Vagina (tissue), 2 donors: Measurements from ENCODE around the gene HOXB6.

Source experiments
- POLR2A ChIP-seq, 2 donors: fragments of 450-650 bp; IDR thresholded peaks; one replicate each; pipeline ENCODE4 v1.6.1; 2017; ENCODE audit warnings: antibody characterized with exemption in 2 of 2, mild to moderate bottlenecking in 2 of 2, moderate library complexity in 2 of 2
- POLR2AphosphoS5 ChIP-seq, 2 donors: sonication (generic); formaldehyde crosslinking; IDR thresholded peaks; one replicate each; pipeline ENCODE4 v1.9.0; 2017; ENCODE audit warnings: antibody characterized with exemption in 2 of 2, mild to moderate bottlenecking in 2 of 2, low read depth in 1 of 2; ENCODE audit not compliant: insufficient read depth in 1 of 2
- TF ChIP-seq, protein P1 (sequence below), 3 experiments: fragments of 450-650 bp in 2 of 3; fragments of 200-600 bp in 1 of 3; sonication (generic) in 1 of 3; IDR thresholded peaks; one replicate each; pipeline ENCODE4 v1.5.1; 2017 to 2019; ENCODE audit warnings: antibody characterized with exemption in 3 of 3, mild to moderate bottlenecking in 2 of 3, moderate library complexity in 2 of 3

- TF ChIP-seq, protein P1, sequence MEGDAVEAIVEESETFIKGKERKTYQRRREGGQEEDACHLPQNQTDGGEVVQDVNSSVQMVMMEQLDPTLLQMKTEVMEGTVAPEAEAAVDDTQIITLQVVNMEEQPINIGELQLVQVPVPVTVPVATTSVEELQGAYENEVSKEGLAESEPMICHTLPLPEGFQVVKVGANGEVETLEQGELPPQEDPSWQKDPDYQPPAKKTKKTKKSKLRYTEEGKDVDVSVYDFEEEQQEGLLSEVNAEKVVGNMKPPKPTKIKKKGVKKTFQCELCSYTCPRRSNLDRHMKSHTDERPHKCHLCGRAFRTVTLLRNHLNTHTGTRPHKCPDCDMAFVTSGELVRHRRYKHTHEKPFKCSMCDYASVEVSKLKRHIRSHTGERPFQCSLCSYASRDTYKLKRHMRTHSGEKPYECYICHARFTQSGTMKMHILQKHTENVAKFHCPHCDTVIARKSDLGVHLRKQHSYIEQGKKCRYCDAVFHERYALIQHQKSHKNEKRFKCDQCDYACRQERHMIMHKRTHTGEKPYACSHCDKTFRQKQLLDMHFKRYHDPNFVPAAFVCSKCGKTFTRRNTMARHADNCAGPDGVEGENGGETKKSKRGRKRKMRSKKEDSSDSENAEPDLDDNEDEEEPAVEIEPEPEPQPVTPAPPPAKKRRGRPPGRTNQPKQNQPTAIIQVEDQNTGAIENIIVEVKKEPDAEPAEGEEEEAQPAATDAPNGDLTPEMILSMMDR (IDR thresholded peaks at IDR 0.05) = no peak
- TF ChIP-seq POLR2AphosphoS5 (IDR thresholded peaks at IDR 0.05; ENCODE audit: insufficient read depth in 1 of 2, low read depth in 1 of 2) (no peak), POLR2A (IDR thresholded peaks at IDR 0.05) (no peak)
Measured at GRCh38 chr17:48549281-48549630, 55.5 kb downstream of the HOXB6 start.
